Stimulated activated memory B cell treated with anti-CD40 and anti-IgM and Interleukin-4, amounts not matched to agents 10 μg/mL and 1 μg/mL and 100 μg/mL, for 72 hours (primary cell): Measurements from ENCODE around the gene LCT.

Source experiments
- ATAC-seq: fragments of 150-1000 bp; cut with Tn5 transposase; 2 replicates; pipeline ENCODE4 v1.10.0; 2021
- H3K27ac Mint-ChIP-seq: one replicate; pipeline ENCODE4 v1.8.0; 2022; ENCODE audit warnings: mild to moderate bottlenecking, mixed read lengths
- H3K27me3 Mint-ChIP-seq: one replicate; pipeline ENCODE4 v1.8.0; 2022; ENCODE audit warnings: mixed read lengths
- H3K36me3 Mint-ChIP-seq: one replicate; pipeline ENCODE4 v1.8.0; 2022; ENCODE audit warnings: mixed read lengths
- H3K4me1 Mint-ChIP-seq: one replicate; pipeline ENCODE4 v1.8.0; 2022; ENCODE audit warnings: mixed read lengths
- H3K4me3 Mint-ChIP-seq: one replicate; pipeline ENCODE4 v1.8.0; 2022; ENCODE audit warnings: mild to moderate bottlenecking, moderate library complexity, mixed read lengths
- H3K9me3 Mint-ChIP-seq: one replicate; pipeline ENCODE4 v1.8.0; 2022; ENCODE audit warnings: mixed read lengths

The LCT gene

GRCh38 chr2:135745545-135745944, 91.4 kb downstream of the LCT start:
- Mint-ChIP-seq H3K27me3 (no peaks in the 10 kb centered on the region), H3K4me1 (peaks cover 30% of the 10 kb centered on the region), H3K27ac (no peak overlapping the region), H3K4me3 (no peak overlapping the region), H3K9me3 (no peaks in the 10 kb centered on the region), H3K36me3 (peaks cover 39% of the 10 kb centered on the region)
- ATAC-seq, result no peak

GRCh38 chr2:135744760-135745314, 92.1 kb downstream of the LCT start:
- Mint-ChIP-seq H3K4me1 (peaks cover 30% of the 10 kb centered on the region), H3K9me3 (no peaks in the 10 kb centered on the region), H3K4me3 (no peak overlapping the region), H3K27me3 (no peaks in the 10 kb centered on the region), H3K36me3 (peaks cover 36% of the 10 kb centered on the region), H3K27ac (no peak overlapping the region)
- no peak for ATAC-seq

- no peaks in the 10 kb centered on the region for H3K27me3 Mint-ChIP-seq
- ATAC-seq, result no peak
- H3K27ac Mint-ChIP-seq, result no peak overlapping the region
- peaks cover 30% of the 10 kb centered on the region for H3K4me1 Mint-ChIP-seq
- no peaks in the 10 kb centered on the region for H3K9me3 Mint-ChIP-seq
- H3K36me3 Mint-ChIP-seq, result peaks cover 26% of the 10 kb centered on the region
- H3K4me3 Mint-ChIP-seq, result peak overlapping the region; percentile 20
Measured at GRCh38 chr2:135743860-135744259, 93.1 kb downstream of the LCT start.

- Mint-ChIP-seq H3K36me3 (peaks cover 16% of the 10 kb centered on the region), H3K27me3 (no peaks in the 10 kb centered on the region), H3K9me3 (no peaks in the 10 kb centered on the region), H3K4me1 (peaks cover 30% of the 10 kb centered on the region), H3K4me3 (peak overlapping the region; percentile 95), H3K27ac (peak overlapping the region; percentile 94)
- peak; percentile 50 for ATAC-seq
Measured at GRCh38 chr2:135742325-135742757, 94.6 kb downstream of the LCT start.

- Mint-ChIP-seq H3K4me1 (peaks cover 26% of the 10 kb centered on the region), H3K27ac (peak within 1 kb of the TSS; percentile 94), H3K4me3 (peak within 1 kb of the TSS; percentile 95), H3K9me3 (no peaks in the 10 kb centered on the region), H3K27me3 (no peaks in the 10 kb centered on the region), H3K36me3 (peaks cover 13% of the 10 kb centered on the region)
- peak; percentile 98 for ATAC-seq
Measured at GRCh38 chr2:135741395-135742324, 95.3 kb downstream of the LCT start, which contains the start of gene UBXN4. Gene UBXN4 (plus strand): TSS chr2:135741855. CDS start chr2:135741930, 75 bp downstream.

- Mint-ChIP-seq H3K27me3 (no peaks in the 10 kb centered on the region), H3K9me3 (no peaks in the 10 kb centered on the region), H3K27ac (peak overlapping the region; percentile 94), H3K4me1 (peaks cover 19% of the 10 kb centered on the region), H3K4me3 (no peak overlapping the region), H3K36me3 (peaks cover 7% of the 10 kb centered on the region)
- ATAC-seq, result no peak
Measured at GRCh38 chr2:135741043-135741394, 96.0 kb downstream of the LCT start.

GRCh38 chr2:135740206-135740605, 96.8 kb downstream of the LCT start:
- no peak for ATAC-seq
- no peaks in the 10 kb centered on the region for H3K27me3 Mint-ChIP-seq
- no peaks in the 10 kb centered on the region for H3K9me3 Mint-ChIP-seq
- no peak overlapping the region for H3K27ac Mint-ChIP-seq
- H3K4me3 Mint-ChIP-seq, result no peak overlapping the region
- peaks cover 5% of the 10 kb centered on the region for H3K36me3 Mint-ChIP-seq
- H3K4me1 Mint-ChIP-seq, result peaks cover 17% of the 10 kb centered on the region
